ENCODE results near the gene TRO.

TRO gene

GRCh38 chrX:54961750-54962149, 41.1 kb downstream of the TRO start:
- no peak for DNase-seq

DNA sequence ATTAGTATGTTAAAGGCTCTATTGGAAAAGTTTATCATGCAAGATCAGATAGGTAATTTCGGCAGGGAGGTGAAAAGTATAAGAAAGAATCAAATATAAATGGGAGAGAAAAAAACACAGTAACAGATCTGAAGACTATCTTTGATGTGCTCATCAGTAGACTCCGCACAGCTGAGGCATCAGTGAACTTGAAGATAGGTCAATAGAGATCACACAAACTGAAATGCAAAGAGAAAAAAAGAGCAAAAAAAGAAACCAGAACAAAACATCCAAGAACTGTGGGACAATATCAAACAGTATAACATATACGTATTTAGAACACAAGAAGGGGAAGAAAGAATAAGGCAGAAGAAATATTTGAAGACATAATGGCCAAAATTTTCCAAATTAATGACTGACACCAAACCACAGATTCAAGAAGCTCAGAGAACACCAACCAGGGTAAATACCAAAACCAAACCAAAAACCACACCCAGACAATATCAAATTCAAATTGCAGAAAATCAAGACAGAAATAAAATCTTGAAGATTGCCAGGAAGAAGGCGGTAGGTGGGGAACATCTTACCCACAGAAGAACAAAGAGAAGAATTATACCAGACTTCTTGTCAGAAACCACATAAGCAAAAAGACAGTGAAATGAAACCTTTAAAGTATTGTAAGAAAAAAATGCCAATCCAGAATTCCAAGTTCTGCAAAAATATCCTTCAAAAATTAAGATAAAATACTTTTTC, 44.3 kb downstream of the TRO start:
- no peak for DNase-seq

DNA sequence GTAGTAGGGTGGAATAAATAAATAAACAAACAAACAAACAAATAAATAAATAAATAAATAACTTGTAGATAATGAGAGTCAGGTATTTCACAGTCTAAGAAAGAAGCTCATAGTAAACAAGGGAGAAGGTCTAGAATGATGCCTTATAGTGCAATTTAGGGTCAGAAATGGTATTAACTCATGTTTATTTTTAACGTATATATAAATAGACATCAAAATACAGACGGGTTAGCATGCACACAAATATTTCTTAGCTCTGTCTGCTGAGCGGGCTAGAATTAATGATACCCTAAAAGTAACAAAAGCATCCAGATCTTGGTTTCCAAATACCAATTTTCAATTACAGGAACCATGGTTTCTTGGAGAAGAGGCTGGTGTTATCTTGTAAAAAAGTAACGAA, 56.8 kb downstream of the TRO start:
- no peak for DNase-seq

DNA sequence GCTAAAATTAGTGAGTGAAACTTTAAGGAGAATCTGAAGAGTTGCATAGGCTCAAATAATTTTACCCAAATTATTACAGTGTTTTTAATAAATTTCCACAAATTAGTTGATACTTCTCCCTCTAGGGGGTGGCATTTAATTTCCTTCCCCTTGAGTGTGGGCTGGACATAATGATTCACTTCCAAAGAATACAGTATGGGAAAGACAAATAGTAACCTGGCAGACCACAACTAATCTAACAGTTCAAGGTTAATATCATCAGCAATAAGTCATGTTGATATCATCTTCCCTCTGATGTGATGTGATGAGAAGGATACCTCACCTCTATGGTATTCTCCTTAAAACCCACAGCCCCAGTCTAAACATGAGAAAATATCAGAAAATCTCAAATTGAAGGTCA, 57.8 kb downstream of the TRO start:
- DNase-seq: no peak

DNA sequence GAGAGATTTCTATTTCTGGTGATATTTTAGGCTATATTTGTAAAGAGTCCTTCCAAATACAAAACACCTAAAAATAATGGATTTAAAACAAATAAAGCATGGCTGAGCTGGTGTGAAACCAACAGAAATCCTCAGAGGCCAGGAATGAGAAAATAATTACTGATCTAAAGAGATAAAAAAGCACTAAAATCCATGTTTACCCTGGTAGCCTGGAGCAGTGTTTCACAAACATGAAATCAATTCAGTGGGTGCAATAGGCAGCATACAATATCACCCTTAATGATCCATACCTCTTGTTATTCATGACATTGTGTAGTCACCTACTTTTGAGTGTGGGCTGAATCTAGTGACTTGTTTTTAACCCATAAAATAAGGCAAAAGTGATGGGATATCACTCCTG, 58.8 kb downstream of the TRO start:
- no peak for DNase-seq

DNA sequence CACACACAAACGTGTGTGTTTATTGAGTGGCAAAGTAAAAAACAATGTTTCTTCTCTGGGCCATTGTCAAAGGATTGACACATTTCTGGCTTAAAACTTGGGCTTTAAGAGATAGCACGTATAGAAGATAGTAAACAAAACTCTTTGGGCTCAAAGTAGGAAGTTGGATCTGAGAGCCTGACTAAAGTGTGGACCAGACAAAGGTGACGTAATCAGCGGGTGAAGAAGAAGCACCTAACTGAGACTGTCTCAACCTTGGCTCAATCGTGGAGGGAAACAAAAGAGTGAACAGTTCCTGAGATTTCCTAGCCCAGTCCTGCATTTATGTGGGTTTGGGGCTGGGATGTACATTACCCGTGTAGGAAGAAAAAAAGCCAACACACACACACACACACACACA, 59.7 kb downstream of the TRO start:
- DNase-seq: no peak
